ENCODE measurements around the gene TARS2. TPM values are rescaled to one million over a fixed set of nuclear protein-coding genes. Genes with fewer than 3 reads are reported as not detected.

The TARS2 gene
- total and polyA plus RNA-seq, 2 of the 4 experiments (the other 2 are of a cell fraction) = 10.9 to 21.8 TPM

DNA sequence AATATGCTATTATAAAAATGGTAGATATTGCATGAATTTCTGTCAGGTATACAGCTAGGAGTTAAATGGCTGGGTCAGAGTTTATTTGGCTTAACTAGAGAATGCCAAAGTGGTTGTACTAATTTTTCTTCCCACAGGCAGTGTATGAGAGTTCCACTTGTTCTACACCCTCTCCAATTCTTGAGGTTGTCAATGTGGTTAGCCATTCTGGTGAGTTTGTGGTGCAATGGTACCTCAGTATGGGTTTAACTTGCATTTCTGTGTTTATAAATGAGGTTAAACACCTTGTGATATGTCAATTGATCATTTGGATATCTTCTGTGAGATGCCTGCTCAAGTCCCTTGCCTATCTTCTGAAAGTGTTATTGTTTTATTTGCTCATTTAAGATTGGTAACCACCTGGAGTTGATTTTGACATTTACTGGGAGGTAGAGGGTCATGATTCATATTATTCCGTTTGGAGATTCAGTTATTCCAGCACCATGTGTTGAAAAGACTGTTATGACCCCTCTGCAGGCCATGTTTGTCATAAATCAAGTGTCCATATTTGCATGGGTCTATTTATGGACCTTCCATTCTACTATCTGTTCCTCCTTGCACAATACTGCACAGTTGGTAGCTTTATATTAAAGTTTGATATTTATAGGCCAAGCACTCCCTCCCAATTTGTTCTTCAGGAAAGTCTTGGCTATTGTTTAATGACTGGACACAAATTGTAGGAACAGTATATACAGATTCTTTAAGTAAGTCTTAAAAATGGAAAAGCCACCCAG lies 34.2 kb downstream of the TARS2 start:
- Histone ChIP-seq H3K27me3 (ENCODE audit: control insufficient read depth, insufficient read depth, low read length) (no peaks in the 10 kb centered on the region), H3K4me1 (ENCODE audit: control insufficient read depth, insufficient read depth, low read length) (no peaks in the 10 kb centered on the region), H2BK5ac (ENCODE audit: low read depth, low read length, poor library complexity, severe bottlenecking) (no peak overlapping the region), H3K14ac (replicated peaks; ENCODE audit: low read depth, low read length) (no peak overlapping the region), H4K91ac (ENCODE audit: insufficient read depth, low read depth, low read length) (no peak overlapping the region), H3K9me1 (ENCODE audit: insufficient read depth, low read length) (no peaks in the 10 kb centered on the region), H3K36me3 (ENCODE audit: control insufficient read depth, insufficient read depth, low read length) (no peaks in the 10 kb centered on the region), H3K9me3 (ENCODE audit: control insufficient read depth, insufficient read depth, low read length) (no peaks in the 10 kb centered on the region), H3K4ac (ENCODE audit: low read depth, low read length) (no peak overlapping the region), H3K4me3 (ENCODE audit: insufficient read depth, low read depth, low read length) (no peak overlapping the region), H2AK9ac (replicated peaks; ENCODE audit: low read depth, low read length, poor library complexity) (no peak overlapping the region), H3K23ac (ENCODE audit: low read depth, low read length) (no peak overlapping the region), H3K56ac (ENCODE audit: extremely low read depth, insufficient read depth, low read length) (no peak overlapping the region), H2BK20ac (ENCODE audit: low read depth, low read length) (no peak overlapping the region), H2BK120ac (ENCODE audit: low read depth, low read length) (no peak overlapping the region), H2AFZ (replicated peaks; ENCODE audit: low read length, poor library complexity) (no peak overlapping the region), H3K4me2 (ENCODE audit: low read depth, low read length) (no peak overlapping the region), H4K20me1 (ENCODE audit: insufficient read depth, low read length) (no peaks in the 10 kb centered on the region), H2BK15ac (ENCODE audit: low read depth, low read length) (no peak overlapping the region), H3K79me1 (ENCODE audit: low read depth in 1 of 2, low read length in 2 of 2) (no peaks in the 10 kb centered on the region), H4K8ac (ENCODE audit: low read depth in 2 of 2, low read length in 2 of 2) (no peak overlapping the region), H3K18ac (ENCODE audit: low read depth, low read length) (no peak overlapping the region), H4K5ac (ENCODE audit: low read depth, low read length) (no peak overlapping the region), H3K27ac (ENCODE audit: insufficient read depth, low read length) (no peak overlapping the region), H3K9ac (ENCODE audit: low read depth, low read length) (no peak overlapping the region), H2AK5ac (ENCODE audit: low read depth, low read length) (no peak overlapping the region)
- DNase-seq (no peak), ATAC-seq (ENCODE audit: low read depth) (no peak)
- in situ Hi-C loops (cut with MboI; ENCODE audit: low sequenced_read_pairs) = no loop called here
- no CpG with 5 or more reads among the region's 1 CpG for WGBS, 2 experiments (ENCODE audit: extremely low coverage in 2 of 2, insufficient read length in 1 of 2)
- dilution Hi-C loops (cut with HindIII; ENCODE audit: low sequenced_read_pairs, unreplicated experiment) = no loop called here
- intact Hi-C loops (cut with micrococcal nuclease) = no loop called here
- ChIA-PET CTCF (interaction anchor here (0.6 kb wide), 1 partner anchor 154 kb away, joined by 3 read pairs; no protein-coding TSS in a partner anchor), POLR2A (ENCODE audit: unreplicated experiment) (no interaction called here)
- TF ChIP-seq NFE2L2 (IDR thresholded peaks at IDR 0.05; ENCODE audit: low read depth, low read length) (no peak), RFX5 (IDR thresholded peaks at IDR 0.05; ENCODE audit: low read depth, low read length) (no peak), FOS (IDR thresholded peaks at IDR 0.05; ENCODE audit: low read depth, low read length) (no peak), BHLHE40 (IDR thresholded peaks at IDR 0.05; ENCODE audit: low read depth, low read length) (no peak), CHD1 (IDR thresholded peaks at IDR 0.05; ENCODE audit: low read depth, low read length) (no peak), POLR2A (IDR thresholded peaks at IDR 0.05; ENCODE audit: low read depth, low read length) (no peak), SMC3 (IDR thresholded peaks at IDR 0.05; ENCODE audit: low read depth, low read length) (no peak), MXI1 (IDR thresholded peaks at IDR 0.05; ENCODE audit: borderline replicate concordance, low read depth, low read length) (no peak), RCOR1 (IDR thresholded peaks at IDR 0.05; ENCODE audit: insufficient replicate concordance, low read length) (no peak)
- TF ChIP-seq, protein P1, sequence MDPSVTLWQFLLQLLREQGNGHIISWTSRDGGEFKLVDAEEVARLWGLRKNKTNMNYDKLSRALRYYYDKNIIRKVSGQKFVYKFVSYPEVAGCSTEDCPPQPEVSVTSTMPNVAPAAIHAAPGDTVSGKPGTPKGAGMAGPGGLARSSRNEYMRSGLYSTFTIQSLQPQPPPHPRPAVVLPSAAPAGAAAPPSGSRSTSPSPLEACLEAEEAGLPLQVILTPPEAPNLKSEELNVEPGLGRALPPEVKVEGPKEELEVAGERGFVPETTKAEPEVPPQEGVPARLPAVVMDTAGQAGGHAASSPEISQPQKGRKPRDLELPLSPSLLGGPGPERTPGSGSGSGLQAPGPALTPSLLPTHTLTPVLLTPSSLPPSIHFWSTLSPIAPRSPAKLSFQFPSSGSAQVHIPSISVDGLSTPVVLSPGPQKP (IDR thresholded peaks at IDR 0.05; ENCODE audit: borderline replicate concordance, low read depth, low read length) = no peak
- TF ChIP-seq, protein P2, sequence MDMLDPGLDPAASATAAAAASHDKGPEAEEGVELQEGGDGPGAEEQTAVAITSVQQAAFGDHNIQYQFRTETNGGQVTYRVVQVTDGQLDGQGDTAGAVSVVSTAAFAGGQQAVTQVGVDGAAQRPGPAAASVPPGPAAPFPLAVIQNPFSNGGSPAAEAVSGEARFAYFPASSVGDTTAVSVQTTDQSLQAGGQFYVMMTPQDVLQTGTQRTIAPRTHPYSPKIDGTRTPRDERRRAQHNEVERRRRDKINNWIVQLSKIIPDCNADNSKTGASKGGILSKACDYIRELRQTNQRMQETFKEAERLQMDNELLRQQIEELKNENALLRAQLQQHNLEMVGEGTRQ (IDR thresholded peaks at IDR 0.05; ENCODE audit: low read depth, low read length) = no peak
- no TSS peak for BruUV-seq (replicated peaks)

Data from IMR-90 (cell line).